ENCODE measurements around the gene CCDC117. TPM values are rescaled to one million over a fixed set of nuclear protein-coding genes. Genes with fewer than 3 reads are reported as not detected.
A peak's percentile ranks its signal among the peaks of the same experiment; 100 is the strongest.
"Not testable (repeated sequence)": the region's sequence is repeated elsewhere in the genome, so short reads cannot be mapped to it uniquely, and the experiment has no call there.

CCDC117 gene
- total RNA-seq, 1 donor from 2014 or later, result 10.1 TPM

DNA sequence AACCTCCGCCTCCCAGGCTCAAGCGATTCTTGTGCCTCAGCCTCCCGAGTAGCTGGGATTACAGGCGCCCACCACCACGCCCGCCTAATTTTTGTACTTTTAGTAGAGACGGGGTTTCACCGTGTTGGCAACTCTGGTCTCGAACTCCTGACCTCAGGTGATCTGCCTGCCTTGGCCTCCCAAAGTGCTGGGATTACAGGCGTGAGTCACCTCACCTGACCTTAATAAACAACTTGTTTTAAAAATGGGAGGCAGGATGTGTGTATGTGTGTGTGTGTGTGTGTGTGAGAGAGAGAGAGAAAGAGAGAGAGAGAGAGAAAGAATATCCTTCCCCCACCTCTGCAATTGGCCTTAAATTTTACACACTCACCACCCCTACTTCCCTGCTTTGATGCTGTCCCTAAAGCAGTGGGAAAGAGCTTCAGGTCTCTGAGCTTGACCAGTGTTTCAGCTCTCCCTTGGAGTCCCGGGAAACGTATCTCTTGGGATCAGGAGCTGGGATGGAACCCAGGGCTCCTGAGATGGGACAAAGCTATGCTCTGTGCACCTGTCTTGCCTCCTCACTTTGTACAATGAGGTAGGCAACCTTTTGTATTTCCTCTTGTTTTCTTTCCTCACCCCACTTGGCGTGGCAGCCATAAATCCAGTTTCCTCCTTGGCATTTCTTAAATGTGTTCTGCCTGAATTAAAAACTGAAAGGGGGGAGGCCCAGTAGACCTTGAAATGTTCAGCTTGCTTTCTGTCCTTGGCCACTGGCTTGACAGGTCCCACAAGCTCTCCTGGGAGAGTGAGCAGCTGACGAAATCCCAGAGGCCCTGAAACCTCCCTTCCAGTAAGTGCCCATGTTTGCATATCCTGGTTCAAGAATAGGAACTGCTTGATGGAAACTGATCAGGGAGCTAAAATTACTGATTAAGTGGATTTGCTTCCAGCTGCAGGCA lies 45.7 kb downstream of the CCDC117 start:
- H3K9me3 ChIP-seq (replicated peaks), result no peaks in the 10 kb centered on the region
- peaks cover 30% of the 10 kb centered on the region for H3K4me1 ChIP-seq
- no peak for TF ChIP-seq CTCF (IDR thresholded peaks at IDR 0.05; ENCODE audit: borderline replicate concordance)
- no peak overlapping the region for H3K4me3 ChIP-seq
- no peak for DNase-seq
- peaks cover 11% of the 10 kb centered on the region for H3K36me3 ChIP-seq
- H3K27me3 ChIP-seq (ENCODE audit: low read depth), result no peaks in the 10 kb centered on the region
- intact Hi-C loops (cut with micrococcal nuclease), result no loop called here
- peak overlapping the region; percentile 64 for H3K27ac ChIP-seq (replicated peaks)

- intact Hi-C loops (cut with micrococcal nuclease), result no loop called here
Measured at GRCh38 chr22:28819253-28820096, 47.0 kb downstream of the CCDC117 start.

GRCh38 chr22:28820885-28821284 lies 48.4 kb downstream of the CCDC117 start:
- Histone ChIP-seq H3K9me3 (replicated peaks) (no peaks in the 10 kb centered on the region), H3K27me3 (ENCODE audit: low read depth) (no peaks in the 10 kb centered on the region), H3K4me3 (no peak overlapping the region), H3K27ac (replicated peaks) (no peak overlapping the region), H3K36me3 (peaks cover 18% of the 10 kb centered on the region), H3K4me1 (peaks cover 19% of the 10 kb centered on the region)
- no peak for TF ChIP-seq CTCF (IDR thresholded peaks at IDR 0.05; ENCODE audit: borderline replicate concordance)
- DNase-seq, result no peak
- intact Hi-C loops (cut with micrococcal nuclease), result no loop called here

More at GRCh38 chr22:28819253-28820096, 47.0 kb downstream of the CCDC117 start:
- peaks cover 19% of the 10 kb centered on the region for H3K4me1 ChIP-seq
- H3K27ac ChIP-seq (replicated peaks), result peak overlapping the region; percentile 64
- no peak for DNase-seq
- no peaks in the 10 kb centered on the region for H3K9me3 ChIP-seq (replicated peaks)
- no peaks in the 10 kb centered on the region for H3K27me3 ChIP-seq (ENCODE audit: low read depth)
- H3K36me3 ChIP-seq, result peaks cover 11% of the 10 kb centered on the region
- TF ChIP-seq CTCF (IDR thresholded peaks at IDR 0.05; ENCODE audit: borderline replicate concordance), result no peak
- H3K4me3 ChIP-seq, result no peak overlapping the region

DNA sequence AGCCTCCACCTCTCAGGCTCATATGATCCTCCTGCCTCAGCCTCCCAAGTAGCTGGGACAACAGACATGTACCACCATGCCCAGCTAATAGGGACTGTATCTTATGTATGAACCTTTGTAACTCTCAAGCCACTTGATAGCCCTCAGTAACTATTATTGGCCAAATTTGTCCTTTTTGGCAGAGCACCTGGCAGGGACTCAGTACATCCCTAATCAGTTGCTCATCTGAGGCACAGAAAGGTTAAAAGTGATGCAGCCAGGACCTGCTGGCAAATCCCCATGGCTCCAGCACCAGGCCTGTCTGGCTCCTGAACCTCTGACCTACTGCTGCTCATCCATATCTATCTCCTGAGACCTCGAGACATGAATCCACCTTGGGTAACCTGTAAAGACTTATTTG lies 49.0 kb downstream of the CCDC117 start:
- no peak for TF ChIP-seq CTCF (IDR thresholded peaks at IDR 0.05; ENCODE audit: borderline replicate concordance)
- Histone ChIP-seq H3K4me1 (peaks cover 19% of the 10 kb centered on the region), H3K27ac (replicated peaks) (no peak overlapping the region), H3K9me3 (replicated peaks) (no peaks in the 10 kb centered on the region), H3K36me3 (peaks cover 18% of the 10 kb centered on the region), H3K4me3 (no peak overlapping the region), H3K27me3 (ENCODE audit: low read depth) (no peaks in the 10 kb centered on the region)
- DNase-seq, result no peak
- intact Hi-C loops (cut with micrococcal nuclease), result no loop called here

GRCh38 chr22:28822930-28823551 lies 50.5 kb downstream of the CCDC117 start:
- no peak overlapping the region for H3K27ac ChIP-seq (replicated peaks)
- no peaks in the 10 kb centered on the region for H3K27me3 ChIP-seq (ENCODE audit: low read depth)
- peaks cover 18% of the 10 kb centered on the region for H3K36me3 ChIP-seq
- intact Hi-C loops (cut with micrococcal nuclease), result no loop called here
- no peak for DNase-seq
- no peak for TF ChIP-seq CTCF (IDR thresholded peaks at IDR 0.05; ENCODE audit: borderline replicate concordance)
- H3K9me3 ChIP-seq (replicated peaks), result no peaks in the 10 kb centered on the region
- H3K4me3 ChIP-seq, result no peak overlapping the region
- peaks cover 16% of the 10 kb centered on the region for H3K4me1 ChIP-seq

GRCh38 chr22:28824455-28824854 lies 52.0 kb downstream of the CCDC117 start:
- intact Hi-C loops (cut with micrococcal nuclease); DNase-seq; H3K27ac ChIP-seq (replicated peaks); H3K4me1 ChIP-seq; H3K9me3 ChIP-seq (replicated peaks); H3K4me3 ChIP-seq; H3K27me3 ChIP-seq (ENCODE audit: low read depth): not testable (repeated sequence)
- H3K36me3 ChIP-seq, result peaks cover 18% of the 10 kb centered on the region

DNA sequence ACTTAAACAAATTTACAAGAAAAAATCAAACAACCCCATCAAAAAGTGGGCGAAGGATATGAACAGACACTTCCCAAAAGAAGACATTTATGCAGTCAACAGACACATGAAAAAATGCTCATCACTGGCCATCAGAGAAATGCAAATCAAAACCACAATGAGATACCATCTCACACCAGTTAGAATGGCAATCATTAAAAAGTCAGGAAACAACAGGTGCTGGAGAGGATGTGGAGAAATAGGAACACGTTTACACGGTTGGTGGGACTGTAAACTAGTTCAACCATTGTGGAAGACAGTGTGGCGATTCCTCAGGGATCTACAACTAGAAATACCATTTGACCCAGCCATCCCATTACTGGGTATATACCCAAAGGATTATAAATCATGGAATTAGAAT lies 53.9 kb downstream of the CCDC117 start:
- H3K4me3 ChIP-seq; H3K27me3 ChIP-seq (ENCODE audit: low read depth); intact Hi-C loops (cut with micrococcal nuclease); DNase-seq; H3K27ac ChIP-seq (replicated peaks); H3K9me3 ChIP-seq (replicated peaks): not testable (repeated sequence)
- Histone ChIP-seq H3K36me3 (peaks cover 18% of the 10 kb centered on the region), H3K4me1 (peaks cover 11% of the 10 kb centered on the region)
